ENCODE results near the gene ENPP3. TPM values are rescaled to one million over a fixed set of nuclear protein-coding genes. Genes with fewer than 3 reads are reported as not detected.

Gene ENPP3
- total and polyA plus RNA-seq, 3 donors from 2014 or later: 1.6 to 3.3 (median 2.8) TPM

DNA sequence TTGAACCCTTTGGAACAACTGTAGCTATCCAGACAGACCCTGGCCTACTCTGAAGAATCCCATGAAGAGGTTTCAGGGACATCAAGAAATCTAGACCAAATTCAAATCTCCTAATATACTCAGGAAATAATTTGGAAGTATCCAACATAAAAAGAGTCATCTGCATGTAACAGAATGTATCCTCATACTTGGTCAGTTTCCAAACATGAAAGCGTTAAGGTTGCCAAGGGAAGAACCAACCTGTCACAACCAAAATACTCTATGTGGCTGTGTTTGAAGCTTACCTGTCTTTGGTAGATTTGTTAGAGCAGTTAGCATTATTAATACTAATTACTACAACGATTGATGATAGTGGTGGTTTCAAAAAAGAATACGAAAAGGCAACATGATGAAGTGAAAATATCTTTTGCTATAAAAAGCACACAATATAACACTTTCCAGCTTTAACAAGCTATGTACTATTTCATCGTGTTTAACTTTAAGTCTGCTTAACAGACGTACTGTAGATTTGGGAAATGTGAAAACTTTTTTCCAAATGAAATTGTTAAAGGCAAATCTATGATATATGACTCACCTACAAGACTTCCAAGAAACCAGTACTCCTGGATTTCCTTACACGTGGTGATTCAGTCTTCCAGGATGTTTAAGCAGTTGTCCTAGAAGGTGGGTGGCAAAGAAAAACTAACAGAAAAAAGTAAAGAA is 124.1 kb downstream of the ENPP3 start:
- intact Hi-C loops (cut with DNase I; ENCODE audit: low total_unique reads): no loop called here
- TF ChIP-seq CTCF (IDR thresholded peaks at IDR 0.05) (no peak), POLR2A (IDR thresholded peaks at IDR 0.05) (no peak)
- H3K4me3 ChIP-seq: no peak overlapping the region
- H3K27ac ChIP-seq: no peak overlapping the region
- H3K4me1 ChIP-seq: peaks cover 13% of the 10 kb centered on the region
- no peaks in the 10 kb centered on the region for H3K36me3 ChIP-seq (ENCODE audit: low read depth, missing control alignments)
- no peak for DNase-seq
- H3K9me3 ChIP-seq: no peaks in the 10 kb centered on the region
- H3K27me3 ChIP-seq: no peaks in the 10 kb centered on the region
- WGBS, 2 donors: 42 to 52% methylated on average over 6 of the region's 6 CpGs

GRCh38 chr6:131761762-131762067 is 124.6 kb downstream of the ENPP3 start:
- H3K36me3 ChIP-seq (ENCODE audit: low read depth, missing control alignments): no peaks in the 10 kb centered on the region
- no peak overlapping the region for H3K27ac ChIP-seq
- TF ChIP-seq CTCF (IDR thresholded peaks at IDR 0.05) (no peak), POLR2A (IDR thresholded peaks at IDR 0.05) (no peak)
- intact Hi-C loops (cut with DNase I; ENCODE audit: low total_unique reads): no loop called here
- H3K4me3 ChIP-seq: no peak overlapping the region
- no peaks in the 10 kb centered on the region for H3K9me3 ChIP-seq
- 80 to 93% methylated on average over 1 of the region's 1 CpG for WGBS, 2 donors
- no peak for DNase-seq
- H3K4me1 ChIP-seq: peaks cover 13% of the 10 kb centered on the region
- H3K27me3 ChIP-seq: no peaks in the 10 kb centered on the region

- Histone ChIP-seq H3K9me3 (no peaks in the 10 kb centered on the region), H3K4me3 (no peak overlapping the region), H3K27me3 (no peaks in the 10 kb centered on the region), H3K36me3 (ENCODE audit: low read depth, missing control alignments) (no peaks in the 10 kb centered on the region), H3K4me1 (peaks cover 13% of the 10 kb centered on the region), H3K27ac (no peak overlapping the region)
- intact Hi-C loops (cut with DNase I; ENCODE audit: low total_unique reads): no loop called here
- DNase-seq: no peak
- TF ChIP-seq CTCF (IDR thresholded peaks at IDR 0.05) (no peak), POLR2A (IDR thresholded peaks at IDR 0.05) (no peak)
- WGBS, 2 donors: 95 to 99% methylated on average over 2 of the region's 2 CpGs
Observed at GRCh38 chr6:131762984-131763383, 125.9 kb downstream of the ENPP3 start.

- TF ChIP-seq CTCF (IDR thresholded peaks at IDR 0.05): no peak
- no peak for TF ChIP-seq POLR2A (IDR thresholded peaks at IDR 0.05)
- peaks cover 13% of the 10 kb centered on the region for H3K4me1 ChIP-seq
- H3K9me3 ChIP-seq: no peaks in the 10 kb centered on the region
- no peak overlapping the region for H3K4me3 ChIP-seq
- no peaks in the 10 kb centered on the region for H3K27me3 ChIP-seq
- 42 to 97% methylated on average over 1 of the region's 1 CpG for WGBS, 2 donors
- intact Hi-C loops (cut with DNase I; ENCODE audit: low total_unique reads): no loop called here
- no peak overlapping the region for H3K27ac ChIP-seq
- no peaks in the 10 kb centered on the region for H3K36me3 ChIP-seq (ENCODE audit: low read depth, missing control alignments)
- no peak for DNase-seq
Observed at GRCh38 chr6:131763749-131764148, 126.6 kb downstream of the ENPP3 start.

DNA sequence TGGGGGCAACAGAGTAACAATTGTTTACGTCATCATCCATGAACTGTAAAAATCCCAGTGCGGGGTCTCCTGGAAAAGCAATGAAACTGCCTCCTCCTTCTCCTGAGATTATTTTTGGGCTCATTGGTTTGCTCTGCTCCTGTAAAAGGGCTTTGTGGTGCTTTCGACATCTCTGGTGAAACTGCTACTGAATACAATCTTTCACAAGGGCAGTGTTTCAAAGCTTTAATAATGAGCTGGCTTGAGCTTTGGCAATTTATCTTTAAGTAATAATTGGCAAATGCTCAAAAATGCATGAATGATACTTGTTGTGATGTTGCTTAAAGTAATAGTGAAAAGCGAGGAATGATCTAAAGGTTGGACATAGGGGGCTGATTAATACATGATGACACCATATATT is 127.2 kb downstream of the ENPP3 start:
- no peak overlapping the region for H3K27ac ChIP-seq
- H3K4me3 ChIP-seq: no peak overlapping the region
- no peaks in the 10 kb centered on the region for H3K27me3 ChIP-seq
- H3K36me3 ChIP-seq (ENCODE audit: low read depth, missing control alignments): no peaks in the 10 kb centered on the region
- WGBS, 2 donors: 77 to 82% methylated on average over 4 of the region's 4 CpGs
- DNase-seq: no peak
- no peak for TF ChIP-seq POLR2A (IDR thresholded peaks at IDR 0.05)
- no peak for TF ChIP-seq CTCF (IDR thresholded peaks at IDR 0.05)
- H3K4me1 ChIP-seq: peaks cover 13% of the 10 kb centered on the region
- intact Hi-C loops (cut with DNase I; ENCODE audit: low total_unique reads): no loop called here
- H3K9me3 ChIP-seq: no peaks in the 10 kb centered on the region

All from testis (tissue), 3 donors.